Mucosa of descending colon (tissue), 3 donors: ENCODE data around the gene EIF4EBP3. TPM values are rescaled to one million over a fixed set of nuclear protein-coding genes. Genes with fewer than 3 reads are reported as not detected.

ENCODE experiments used
- ATAC-seq: fragments of 200-7000 bp; cut with Tn5 transposase; one replicate; pipeline ENCODE4 v1.9.1; 2020; ENCODE audit warnings: mild to moderate bottlenecking, moderate library complexity
- DNase-seq, 3 donors: peaks; one replicate each; pipeline ENCODE4 v3.0.0-alpha.2; 2020
- H3K36me3 ChIP-seq: fragments of 200-600 bp; one replicate; pipeline ENCODE4 v1.8.0; 2021; ENCODE audit warnings: low read depth, mild to moderate bottlenecking
- H3K4me1 ChIP-seq: fragments of 200-600 bp; one replicate; pipeline ENCODE4 v1.8.0; 2021; ENCODE audit warnings: low read depth, mild to moderate bottlenecking
- H3K4me3 ChIP-seq: fragments of 200-600 bp; one replicate; pipeline ENCODE4 v1.8.0; 2021; ENCODE audit warnings: mild to moderate bottlenecking
- H3K9me3 ChIP-seq: fragments of 200-600 bp; one replicate; pipeline ENCODE4 v1.8.0; 2021; ENCODE audit warnings: mild to moderate bottlenecking
- intact Hi-C, 2 donors: fragments of 100-400 bp; cut with DNase I in 1 of 2; cut with micrococcal nuclease in 1 of 2; formaldehyde crosslinking; loops; one replicate each; pipeline versions ENCODE4 v1.11.0 to v1.11.1; 2022; cut with DNase I, micrococcal nuclease
- long read RNA-seq, 2 donors: library from polyadenylated mRNA; unstranded; transcript quantifications; one replicate each; pipeline ENCODE4 v2.0.0, GENCODE V29; 2019 to 2021
- total RNA-seq, 3 donors: library from RNA; stranded (reverse); fragmentation: NEBNext Ultra II Directional in 2 of 3; extraction: Animal tissue kit (Norgen Biotek cat#: 25700) in 2 of 3; gene quantifications; one replicate each; pipeline versions ENCODE4 v1.2.1 to v1.2.4, GENCODE V29; 2021 to 2023
- TF ChIP-seq, protein P1 (sequence below): fragments of 200-600 bp; IDR thresholded peaks from one replicate; pipeline ENCODE4 v1.8.0; 2022; ENCODE audit warnings: antibody characterized with exemption, mild to moderate bottlenecking
- donor health status: DM: no; HTN: no; CAD: no; lungs with moderate emphysema.
- donor health status: DM: no; HTN: no; CAD: no.
- donor health status: DM: no; HTN: yes; CAD: no.

Gene EIF4EBP3
- total RNA-seq: 10 to 100 TPM; 18.5 to 51.9 (median 23.1) TPM
- long read RNA-seq, donor 1, partial matches to known transcripts: 1 of 5 reads
- long read RNA-seq, donor 1, other reads (novel, unspliced or antisense): 0 of 5 reads
- long read RNA-seq, donor 2, transcript EIF4EBP3-201 (3 exons, 691 nt): major isoform, 19 of 19 reads
- long read RNA-seq, donor 2, partial matches to known transcripts: 0 of 19 reads
- long read RNA-seq, donor 2, other reads (novel, unspliced or antisense): 0 of 19 reads

DNA sequence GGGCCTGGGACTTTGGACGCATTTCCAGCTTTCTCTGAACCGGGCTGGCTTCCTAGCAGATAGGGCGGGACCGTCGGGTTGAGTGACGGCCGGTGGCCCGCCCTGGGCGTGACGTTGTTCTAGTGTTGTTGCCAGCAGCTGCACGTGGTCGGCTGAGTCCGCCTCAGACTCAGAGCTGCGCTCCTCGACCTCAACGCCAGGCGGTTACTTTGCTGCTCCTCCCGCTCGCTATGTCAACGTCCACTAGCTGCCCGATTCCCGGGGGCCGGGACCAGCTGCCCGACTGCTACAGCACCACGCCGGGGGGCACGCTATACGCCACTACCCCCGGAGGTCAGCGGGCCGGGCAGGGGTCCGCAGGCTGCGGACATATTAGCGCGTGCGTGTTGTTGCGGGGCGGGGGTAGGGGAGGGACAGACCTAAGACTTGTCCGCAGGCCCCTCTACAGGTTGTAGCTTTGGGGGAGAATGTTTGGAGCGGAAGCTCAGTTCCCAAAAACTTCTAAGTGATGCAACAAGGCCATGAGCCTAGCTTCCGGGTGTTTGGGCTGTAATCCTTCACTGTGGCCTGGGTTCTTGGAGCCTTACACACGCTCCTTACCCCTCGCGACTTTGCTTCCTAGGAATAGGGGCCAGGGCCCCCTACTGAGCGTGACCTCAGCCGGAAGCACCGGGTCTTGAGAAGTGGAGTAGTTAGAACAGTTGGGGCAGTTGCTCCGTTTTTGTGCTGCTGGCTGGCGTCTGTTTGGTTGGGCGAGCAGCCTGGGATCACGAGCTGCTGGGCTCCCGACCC is at the start of gene EIF4EBP3:
EIF4EBP3 (plus strand) TSS at position 155 of the 792 bp plus-strand sequence; CDS start at position 231, 76 bp downstream.
- H3K4me3 ChIP-seq: peak within 1 kb of the TSS; percentile 14
- H3K4me1 ChIP-seq: peaks cover 42% of the 10 kb centered on the region
- TF ChIP-seq, protein P1, sequence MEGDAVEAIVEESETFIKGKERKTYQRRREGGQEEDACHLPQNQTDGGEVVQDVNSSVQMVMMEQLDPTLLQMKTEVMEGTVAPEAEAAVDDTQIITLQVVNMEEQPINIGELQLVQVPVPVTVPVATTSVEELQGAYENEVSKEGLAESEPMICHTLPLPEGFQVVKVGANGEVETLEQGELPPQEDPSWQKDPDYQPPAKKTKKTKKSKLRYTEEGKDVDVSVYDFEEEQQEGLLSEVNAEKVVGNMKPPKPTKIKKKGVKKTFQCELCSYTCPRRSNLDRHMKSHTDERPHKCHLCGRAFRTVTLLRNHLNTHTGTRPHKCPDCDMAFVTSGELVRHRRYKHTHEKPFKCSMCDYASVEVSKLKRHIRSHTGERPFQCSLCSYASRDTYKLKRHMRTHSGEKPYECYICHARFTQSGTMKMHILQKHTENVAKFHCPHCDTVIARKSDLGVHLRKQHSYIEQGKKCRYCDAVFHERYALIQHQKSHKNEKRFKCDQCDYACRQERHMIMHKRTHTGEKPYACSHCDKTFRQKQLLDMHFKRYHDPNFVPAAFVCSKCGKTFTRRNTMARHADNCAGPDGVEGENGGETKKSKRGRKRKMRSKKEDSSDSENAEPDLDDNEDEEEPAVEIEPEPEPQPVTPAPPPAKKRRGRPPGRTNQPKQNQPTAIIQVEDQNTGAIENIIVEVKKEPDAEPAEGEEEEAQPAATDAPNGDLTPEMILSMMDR: peak; percentile 28
- ATAC-seq (peak; percentile 89), DNase-seq (peak; percentile 98 to 99 (median 98))
- no peaks in the 10 kb centered on the region for H3K9me3 ChIP-seq
- H3K36me3 ChIP-seq: no peaks in the 10 kb centered on the region
- intact Hi-C loops: loop anchor here in 1 of 2 donors (10.0 kb wide), 2 partner anchors 87 to 183 kb away; partner anchors contain the start of genes CD14, SLC4A9 and TMCO6

DNA sequence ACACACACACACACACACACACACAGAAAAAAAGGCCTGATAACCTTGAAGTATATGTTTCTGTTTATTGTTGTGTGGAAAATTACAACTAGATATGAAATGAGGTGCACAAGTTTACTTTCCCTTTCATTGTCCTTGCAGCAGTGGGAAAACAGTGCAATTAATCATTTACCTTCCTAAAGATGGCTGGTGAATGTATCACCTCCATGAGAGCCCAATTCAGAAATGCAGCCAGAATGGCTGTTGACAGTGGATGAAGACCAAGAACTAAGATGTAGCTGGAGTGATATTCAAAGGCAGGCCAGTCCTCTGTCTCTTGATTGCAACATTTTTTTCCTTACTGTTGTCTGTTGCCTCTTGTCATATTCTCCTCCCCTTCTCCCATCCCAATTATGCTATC is 49.6 kb upstream of the EIF4EBP3 start:
- no peaks in the 10 kb centered on the region for H3K9me3 ChIP-seq
- no peak for DNase-seq
- no peaks in the 10 kb centered on the region for H3K4me1 ChIP-seq
- no peaks in the 10 kb centered on the region for H3K36me3 ChIP-seq
- TF ChIP-seq, protein P1: no peak
- intact Hi-C loops: no loop called here
- H3K4me3 ChIP-seq: no peak overlapping the region
- ATAC-seq: peak; percentile 19

DNA sequence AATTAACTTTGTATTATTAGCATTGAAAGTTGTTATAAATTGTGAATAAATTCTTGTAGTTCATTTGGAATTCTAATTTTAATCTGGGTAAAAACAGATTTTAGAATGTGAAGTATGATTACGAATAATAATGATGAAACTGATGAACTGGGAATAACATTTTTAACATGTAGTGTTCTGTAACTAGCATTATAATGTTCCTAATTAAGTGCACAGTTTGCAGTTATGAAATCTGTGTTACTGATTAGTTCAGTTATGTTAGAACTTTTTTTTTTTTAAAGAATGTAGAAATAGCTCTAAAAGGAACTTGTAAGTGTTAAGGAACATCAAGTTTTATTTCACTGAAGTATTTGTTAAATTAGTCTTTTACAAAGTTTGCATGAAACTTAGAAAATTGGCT is 48.9 kb upstream of the EIF4EBP3 start:
- Histone ChIP-seq H3K4me3 (no peak overlapping the region), H3K36me3 (no peaks in the 10 kb centered on the region), H3K4me1 (no peaks in the 10 kb centered on the region), H3K9me3 (no peaks in the 10 kb centered on the region)
- intact Hi-C loops: no loop called here
- ATAC-seq: no peak
- TF ChIP-seq, protein P1: no peak
- DNase-seq: no peak

DNA sequence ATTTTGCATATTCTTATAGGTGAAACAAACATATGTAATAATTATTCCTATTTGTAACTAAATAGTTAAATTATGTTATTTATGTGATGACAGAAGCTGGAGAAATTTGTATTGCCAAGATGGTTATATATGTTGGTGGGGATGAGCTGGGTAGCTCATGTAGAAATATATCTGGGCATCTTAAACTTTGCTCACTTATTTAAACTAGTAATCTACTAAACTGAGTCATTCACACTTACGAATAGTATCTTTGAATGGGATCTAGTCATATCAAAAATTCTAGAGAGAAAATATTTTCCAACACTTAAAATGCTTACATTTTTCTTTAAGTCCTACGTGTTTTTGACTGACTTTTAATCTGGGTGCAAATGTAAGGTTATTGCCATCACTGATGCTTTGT is 44.6 kb upstream of the EIF4EBP3 start:
- no peak for ATAC-seq
- intact Hi-C loops: no loop called here
- H3K4me1 ChIP-seq: no peaks in the 10 kb centered on the region
- H3K9me3 ChIP-seq: no peaks in the 10 kb centered on the region
- DNase-seq: no peak
- H3K4me3 ChIP-seq: no peak overlapping the region
- H3K36me3 ChIP-seq: peaks cover 6% of the 10 kb centered on the region
- TF ChIP-seq, protein P1: no peak

DNA sequence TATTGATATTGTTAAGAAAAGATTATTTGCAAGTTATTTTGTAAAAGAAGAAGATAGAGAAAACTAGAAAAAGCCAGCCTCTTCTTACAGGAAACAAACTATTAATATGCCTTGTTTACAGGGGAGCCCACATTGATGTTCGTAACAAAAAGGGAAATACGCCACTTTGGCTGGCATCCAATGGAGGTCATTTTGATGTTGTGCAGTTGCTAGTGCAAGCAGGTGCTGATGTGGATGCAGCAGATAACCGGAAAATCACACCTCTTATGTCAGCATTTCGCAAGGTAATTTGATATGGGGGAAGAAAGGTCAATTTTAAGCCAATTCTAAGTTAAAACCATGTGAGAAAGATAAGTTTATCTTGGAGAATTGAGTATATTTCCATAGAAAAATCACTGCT is 37.6 kb upstream of the EIF4EBP3 start:
- TF ChIP-seq, protein P1: no peak
- intact Hi-C loops: no loop called here
- peaks cover 8% of the 10 kb centered on the region for H3K36me3 ChIP-seq
- ATAC-seq (no peak), DNase-seq (no peak)
- H3K4me3 ChIP-seq: no peak overlapping the region
- H3K9me3 ChIP-seq: no peaks in the 10 kb centered on the region
- H3K4me1 ChIP-seq: no peaks in the 10 kb centered on the region
